Measurements from ENCODE around the gene MYBPC1.
"Not testable (repeated sequence)": the region's sequence is repeated elsewhere in the genome, so short reads cannot be mapped to it uniquely, and the experiment has no call there.

The MYBPC1 gene

GRCh38 chr12:101655393-101655792, 60.6 kb downstream of the MYBPC1 start:
- DNase-seq, result no peak

GRCh38 chr12:101660662-101661061, 65.9 kb downstream of the MYBPC1 start:
- not testable (repeated sequence) for DNase-seq

DNA sequence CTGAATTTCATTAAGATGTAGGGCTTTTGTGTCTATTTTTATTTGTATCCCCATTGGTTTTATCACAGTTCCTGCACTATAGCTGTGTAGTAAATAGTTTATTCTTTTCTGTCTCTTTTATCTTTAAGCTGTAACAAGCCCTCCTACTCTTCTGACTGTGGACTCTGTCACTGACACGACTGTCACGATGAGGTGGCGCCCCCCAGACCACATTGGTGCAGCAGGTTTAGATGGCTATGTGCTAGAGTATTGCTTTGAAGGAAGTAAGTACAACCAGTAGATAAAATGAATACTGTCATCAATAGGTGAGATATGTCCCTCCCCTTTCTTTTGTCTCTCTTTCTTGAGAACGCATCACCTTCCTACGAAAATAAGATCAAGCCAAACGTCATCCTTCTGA, 68.5 kb downstream of the MYBPC1 start:
- no peak for DNase-seq

- no peak for DNase-seq
Measured at GRCh38 chr12:101664992-101665391, 70.2 kb downstream of the MYBPC1 start.

DNA sequence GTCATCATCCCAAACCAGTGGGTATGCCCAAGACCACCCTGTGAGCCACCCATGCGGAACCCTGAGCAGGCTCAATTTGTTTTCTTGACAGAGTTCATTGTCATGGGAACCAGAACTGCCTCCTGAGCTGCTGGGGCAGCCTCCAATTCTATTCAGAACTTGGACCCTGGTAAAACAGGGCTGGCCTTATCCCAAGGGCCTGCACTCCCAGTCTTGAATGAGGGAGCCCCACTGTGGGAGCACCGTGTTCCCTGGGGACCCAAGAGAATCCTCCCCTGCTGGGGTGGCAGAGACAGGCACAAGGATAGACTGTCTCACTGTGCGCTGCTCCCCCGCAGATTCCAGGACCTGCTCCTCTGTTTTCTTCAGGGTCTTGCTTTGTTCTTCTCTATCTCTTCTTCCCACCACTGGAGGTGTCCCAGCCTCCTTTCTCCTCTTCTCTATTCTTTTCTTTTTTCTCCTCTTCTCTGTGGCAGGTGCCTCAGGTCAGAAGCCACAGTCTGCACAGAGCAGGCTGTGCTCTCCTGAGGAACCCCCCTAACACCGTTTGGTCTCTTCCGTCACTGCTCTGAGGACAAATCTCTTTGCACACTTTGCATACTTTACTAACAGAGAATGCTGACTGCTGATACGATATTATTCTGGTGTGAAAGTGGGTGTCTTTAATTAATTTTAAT, 71.4 kb downstream of the MYBPC1 start:
- DNase-seq, result no peak

DNA sequence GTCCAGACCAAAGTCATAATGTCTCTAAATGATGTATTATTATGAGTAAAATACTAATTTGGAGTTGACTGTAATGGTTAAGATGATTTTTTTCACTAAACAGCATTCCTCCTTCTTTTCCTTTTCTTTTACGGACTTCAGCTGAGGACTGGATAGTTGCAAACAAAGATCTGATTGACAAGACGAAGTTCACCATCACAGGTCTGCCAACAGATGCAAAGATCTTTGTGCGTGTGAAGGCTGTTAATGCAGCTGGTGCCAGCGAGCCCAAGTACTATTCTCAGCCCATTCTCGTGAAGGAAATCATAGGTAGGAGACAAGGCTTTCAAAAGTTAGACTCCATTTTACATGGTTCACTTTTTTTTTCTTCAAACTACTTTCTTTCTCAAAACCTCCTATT, 72.8 kb downstream of the MYBPC1 start:
- DNase-seq, result no peak

GRCh38 chr12:101670007-101670671, 75.4 kb downstream of the MYBPC1 start:
- DNase-seq, result peak; percentile 18

- DNase-seq, result no peak
Measured at GRCh38 chr12:101671157-101671791, 76.5 kb downstream of the MYBPC1 start.

GRCh38 chr12:101671833-101672232, 77.1 kb downstream of the MYBPC1 start:
- DNase-seq, result no peak

DNA sequence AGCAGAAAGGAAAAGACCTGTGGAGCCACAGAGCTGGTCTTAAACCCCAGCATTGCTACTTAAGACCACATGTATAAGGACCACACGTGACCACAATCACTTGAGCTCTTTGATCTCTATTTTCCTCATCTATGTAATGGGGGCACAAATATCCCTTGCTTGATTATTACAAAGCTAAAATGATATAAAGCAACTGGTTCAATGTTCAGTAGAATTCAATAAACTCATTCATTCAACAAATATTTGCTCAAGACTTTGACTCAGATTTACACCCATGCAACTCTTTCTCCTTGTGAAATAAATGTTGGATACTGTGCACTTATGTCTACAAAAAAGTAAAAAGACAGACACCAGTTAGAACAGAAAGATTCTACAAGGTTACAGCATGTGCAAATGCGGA, 80.8 kb downstream of the MYBPC1 start:
- no peak for DNase-seq

GRCh38 chr12:101676497-101676896, 81.7 kb downstream of the MYBPC1 start:
- DNase-seq, result not testable (repeated sequence)

- DNase-seq, result no peak
Measured at GRCh38 chr12:101678081-101678480, 83.3 kb downstream of the MYBPC1 start.

DNA sequence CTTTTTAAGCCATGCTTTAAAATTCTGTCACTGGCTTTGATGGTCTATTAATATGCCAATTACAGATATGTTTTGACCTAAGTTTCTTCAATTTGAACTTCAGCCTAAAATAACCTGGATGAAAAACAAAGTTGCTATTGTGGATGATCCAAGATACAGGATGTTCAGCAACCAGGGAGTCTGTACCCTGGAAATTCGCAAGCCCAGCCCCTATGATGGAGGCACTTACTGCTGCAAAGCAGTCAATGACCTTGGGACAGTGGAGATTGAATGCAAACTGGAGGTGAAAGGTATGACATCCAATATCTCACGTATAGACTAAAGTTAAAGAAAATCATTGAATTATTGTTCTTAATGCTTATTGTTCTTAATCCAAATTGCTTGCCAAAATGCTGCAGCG, 85.5 kb downstream of the MYBPC1 start:
- DNase-seq, result no peak

DNA sequence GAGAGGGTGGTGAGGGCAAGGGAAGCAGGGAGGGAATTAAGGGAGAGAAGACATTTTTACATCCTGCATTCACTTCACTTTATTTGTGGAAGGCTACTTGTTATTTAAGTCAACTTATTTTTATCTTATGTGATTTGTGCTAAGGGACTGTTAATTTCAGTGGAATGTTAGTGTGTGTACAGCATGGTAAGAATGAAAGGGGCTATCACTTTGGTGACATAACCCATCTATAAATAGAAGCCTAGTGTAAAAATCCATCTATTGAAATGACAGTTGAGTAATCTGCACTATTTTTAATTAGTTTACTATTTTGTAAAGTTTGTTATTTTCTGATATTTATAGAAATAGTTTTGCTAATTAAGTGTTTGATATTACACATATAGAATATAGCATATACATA, 85.9 kb downstream of the MYBPC1 start:
- DNase-seq, result no peak

- not testable (repeated sequence) for DNase-seq
Measured at GRCh38 chr12:101681627-101682026, 86.9 kb downstream of the MYBPC1 start.

GRCh38 chr12:101685092-101685491, 90.3 kb downstream of the MYBPC1 start:
- DNase-seq, result no peak

GRCh38 chr12:101686176-101686575, 91.4 kb downstream of the MYBPC1 start:
- DNase-seq, result no peak

GRCh38 chr12:101690544-101691098, 95.8 kb downstream of the MYBPC1 start:
- DNase-seq, result no peak

- no peak for DNase-seq
Measured at GRCh38 chr12:101691503-101692096, 96.8 kb downstream of the MYBPC1 start.

- no peak for DNase-seq
Measured at GRCh38 chr12:101694297-101694848, 99.6 kb downstream of the MYBPC1 start.

DNA sequence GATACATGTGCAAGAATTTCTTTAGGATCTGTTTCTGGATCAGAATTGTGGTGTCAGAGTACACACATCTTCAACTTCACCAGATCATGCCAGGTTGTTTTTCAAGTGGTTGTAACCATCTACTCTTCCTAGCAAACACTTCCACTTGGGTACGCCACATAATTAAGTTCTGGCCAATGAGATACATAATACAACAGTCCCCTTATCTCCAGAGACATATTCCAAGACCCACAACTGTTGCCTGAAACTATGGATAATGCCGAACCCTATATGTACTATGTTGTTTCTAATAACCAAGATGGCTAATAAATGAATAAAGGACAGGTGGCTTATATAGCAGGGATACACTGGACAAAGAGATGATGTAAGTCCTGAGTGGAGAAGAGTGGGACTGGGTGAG, 100.2 kb downstream of the MYBPC1 start:
- DNase-seq, result no peak

GRCh38 chr12:101695706-101696105, 100.9 kb downstream of the MYBPC1 start:
- DNase-seq, result no peak

Data from activated CD8-positive, alpha-beta memory T cell treated with anti-CD3 and anti-CD28 coated beads, Interleukin-2, amount 50 U/mL, for 4 hours (primary cell).